ENCODE measurements around the gene ENOPH1. TPM values are rescaled to one million over a fixed set of nuclear protein-coding genes. Genes with fewer than 3 reads are reported as not detected.

Gene ENOPH1
- total and polyA plus RNA-seq, 2 of the 13 experiments (the other 11 are each of a cell fraction or from before 2014, with no cell fraction given): 15.5 to 64.3 TPM

DNA sequence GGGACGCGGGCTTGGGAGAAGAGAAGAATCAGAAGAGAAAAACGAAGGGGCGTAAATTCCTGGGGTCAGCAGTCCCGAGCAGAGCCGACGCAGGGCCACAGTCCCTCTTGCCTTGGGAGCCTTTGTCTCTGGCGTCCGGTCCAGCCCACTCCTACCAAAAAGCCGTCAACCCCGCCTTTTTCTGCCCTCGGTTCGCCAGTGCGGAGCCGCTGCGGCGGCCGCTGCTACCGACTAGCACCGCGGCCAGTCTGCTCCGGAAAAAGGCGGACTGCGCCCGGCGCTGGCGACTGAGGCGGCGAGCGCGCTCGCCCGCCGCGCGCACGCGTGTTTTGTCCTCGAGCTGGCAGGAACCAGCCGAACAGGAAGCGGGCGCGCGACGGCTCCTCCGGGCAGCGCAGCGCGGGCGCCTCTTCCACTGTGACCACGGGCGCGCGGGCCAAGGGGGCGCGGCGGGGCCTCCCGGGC, 630 bp upstream of the ENOPH1 start:
- H3K9ac ChIP-seq (ENCODE audit: insufficient read depth, low read depth, low read length): peak overlapping the region; percentile 99
- peaks cover 47% of the 10 kb centered on the region for H4K20me1 ChIP-seq (ENCODE audit: insufficient read depth, low read length)
- no TSS peak for BruUV-seq (replicated peaks)
- no peaks in the 10 kb centered on the region; a peak in 1 of 5 replicates for H3K27me3 ChIP-seq (ENCODE audit: control insufficient read depth in 1 of 2, insufficient read depth in 2 of 2, low read length in 2 of 2)
- peaks cover 4 to 33% of the 10 kb centered on the region in 2 experiments; a peak in 4 of 5 replicates for H3K36me3 ChIP-seq (replicated peaks in 1 of 2; ENCODE audit: control insufficient read depth in 1 of 2, insufficient read depth in 2 of 2, low read length in 2 of 2)
- H3K27ac ChIP-seq (ENCODE audit: extremely low read length, insufficient read depth, low read length): peak overlapping the region; percentile 100
- in situ Hi-C loops (cut with HindIII; ENCODE audit: extremely low pct_ligation_motif_present, low pct_unique_long_range_greater_than_20kb): no loop called here
- peak overlapping the region; percentile 68 to 79 (median 76); a peak in 5 of 6 replicates for H3K4me3 ChIP-seq (replicated peaks in 1 of 3; ENCODE audit: insufficient read depth in 1 of 3, low read depth in 2 of 3, low read length in 3 of 3)
- no peaks in the 10 kb centered on the region for H3K9me3 ChIP-seq (ENCODE audit: low read length)
- H2AFZ ChIP-seq (ENCODE audit: low read length): no peak overlapping the region
- peak overlapping the region; percentile 94 for H3K4me2 ChIP-seq (ENCODE audit: low read depth, low read length)
- peak; percentile 11 for ATAC-seq
- ChIA-PET POLR2A (interaction anchor here (0.6 to 3.4 kb wide), 20 partner anchors 9 to 605 kb away, joined by 3 to 52 read pairs (median 4); partner anchors contain the start of genes COPS4, HNRNPD and THAP9), CTCF (ENCODE audit: low intra/inter-chr PET ratio, low total read pairs) (no interaction called here)
- no peak for DNase-seq (ENCODE audit: low spot score)
- intact Hi-C loops (cut with micrococcal nuclease; ENCODE audit: unreplicated experiment): loop anchor here (1.0 to 10.0 kb wide), 2 partner anchors 55 to 145 kb away; no protein-coding TSS in a partner anchor
- peaks cover 57% of the 10 kb centered on the region for H3K4me1 ChIP-seq (ENCODE audit: insufficient read depth, low read length)
- no peak for FAIRE-seq
- H3K79me2 ChIP-seq (ENCODE audit: insufficient read depth, low read length): peaks cover 79% of the 10 kb centered on the region
- WGBS (ENCODE audit: low lambda C conversion rate): 2% methylated on average over 11 of the region's 58 CpGs
- TF ChIP-seq SRSF4 (IDR thresholded peaks at IDR 0.05; ENCODE audit: low read depth, low read length, poor library complexity, severe bottlenecking): peak; percentile 28
- TF ChIP-seq RBFOX2 (IDR thresholded peaks at IDR 0.05; ENCODE audit: low read depth, low read length): peak; percentile 74
- TF ChIP-seq ZMYM4 (CRISPR knock-in tag; IDR thresholded peaks at IDR 0.05): no peak
- TF ChIP-seq POLR2AphosphoS2 (IDR thresholded peaks at IDR 0.05; ENCODE audit: low read depth, low read length): no peak
- TF ChIP-seq ZNF224 (CRISPR knock-in tag; IDR thresholded peaks at IDR 0.05): 0 out of 2 replicates have a peak, but pooled peaks have one; percentile 10
- 0 out of 2 replicates have a peak, but pooled peaks have one; percentile 13 for TF ChIP-seq ZFP37 (CRISPR knock-in tag; IDR thresholded peaks at IDR 0.05; ENCODE audit: borderline replicate concordance)
- TF ChIP-seq ZNF670 (CRISPR knock-in tag; IDR thresholded peaks at IDR 0.05; ENCODE audit: borderline replicate concordance): no peak
- TF ChIP-seq, protein P1, sequence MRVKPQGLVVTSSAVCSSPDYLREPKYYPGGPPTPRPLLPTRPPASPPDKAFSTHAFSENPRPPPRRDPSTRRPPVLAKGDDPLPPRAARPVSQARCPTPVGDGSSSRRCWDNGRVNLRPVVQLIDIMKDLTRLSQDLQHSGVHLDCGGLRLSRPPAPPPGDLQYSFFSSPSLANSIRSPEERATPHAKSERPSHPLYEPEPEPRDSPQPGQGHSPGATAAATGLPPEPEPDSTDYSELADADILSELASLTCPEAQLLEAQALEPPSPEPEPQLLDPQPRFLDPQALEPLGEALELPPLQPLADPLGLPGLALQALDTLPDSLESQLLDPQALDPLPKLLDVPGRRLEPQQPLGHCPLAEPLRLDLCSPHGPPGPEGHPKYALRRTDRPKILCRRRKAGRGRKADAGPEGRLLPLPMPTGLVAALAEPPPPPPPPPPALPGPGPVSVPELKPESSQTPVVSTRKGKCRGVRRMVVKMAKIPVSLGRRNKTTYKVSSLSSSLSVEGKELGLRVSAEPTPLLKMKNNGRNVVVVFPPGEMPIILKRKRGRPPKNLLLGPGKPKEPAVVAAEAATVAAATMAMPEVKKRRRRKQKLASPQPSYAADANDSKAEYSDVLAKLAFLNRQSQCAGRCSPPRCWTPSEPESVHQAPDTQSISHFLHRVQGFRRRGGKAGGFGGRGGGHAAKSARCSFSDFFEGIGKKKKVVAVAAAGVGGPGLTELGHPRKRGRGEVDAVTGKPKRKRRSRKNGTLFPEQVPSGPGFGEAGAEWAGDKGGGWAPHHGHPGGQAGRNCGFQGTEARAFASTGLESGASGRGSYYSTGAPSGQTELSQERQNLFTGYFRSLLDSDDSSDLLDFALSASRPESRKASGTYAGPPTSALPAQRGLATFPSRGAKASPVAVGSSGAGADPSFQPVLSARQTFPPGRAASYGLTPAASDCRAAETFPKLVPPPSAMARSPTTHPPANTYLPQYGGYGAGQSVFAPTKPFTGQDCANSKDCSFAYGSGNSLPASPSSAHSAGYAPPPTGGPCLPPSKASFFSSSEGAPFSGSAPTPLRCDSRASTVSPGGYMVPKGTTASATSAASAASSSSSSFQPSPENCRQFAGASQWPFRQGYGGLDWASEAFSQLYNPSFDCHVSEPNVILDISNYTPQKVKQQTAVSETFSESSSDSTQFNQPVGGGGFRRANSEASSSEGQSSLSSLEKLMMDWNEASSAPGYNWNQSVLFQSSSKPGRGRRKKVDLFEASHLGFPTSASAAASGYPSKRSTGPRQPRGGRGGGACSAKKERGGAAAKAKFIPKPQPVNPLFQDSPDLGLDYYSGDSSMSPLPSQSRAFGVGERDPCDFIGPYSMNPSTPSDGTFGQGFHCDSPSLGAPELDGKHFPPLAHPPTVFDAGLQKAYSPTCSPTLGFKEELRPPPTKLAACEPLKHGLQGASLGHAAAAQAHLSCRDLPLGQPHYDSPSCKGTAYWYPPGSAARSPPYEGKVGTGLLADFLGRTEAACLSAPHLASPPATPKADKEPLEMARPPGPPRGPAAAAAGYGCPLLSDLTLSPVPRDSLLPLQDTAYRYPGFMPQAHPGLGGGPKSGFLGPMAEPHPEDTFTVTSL (CRISPR knock-in tag; IDR thresholded peaks at IDR 0.05; ENCODE audit: borderline replicate concordance): no peak
- TF ChIP-seq ZSCAN21 (CRISPR knock-in tag; IDR thresholded peaks at IDR 0.05; ENCODE audit: borderline replicate concordance): no peak
- 0 out of 2 replicates have a peak, but pooled peaks have one; percentile 28 for TF ChIP-seq REXO4 (CRISPR knock-in tag; IDR thresholded peaks at IDR 0.05; ENCODE audit: borderline replicate concordance)
- peak; percentile 30; the same call in 1 of the 2 replicates for TF ChIP-seq RAD21 (CRISPR knock-in tag; IDR thresholded peaks at IDR 0.05)
- TF ChIP-seq CENPT (CRISPR knock-in tag; IDR thresholded peaks at IDR 0.05; ENCODE audit: low read depth): peak; percentile 24; the same call in 1 of the 2 replicates
- TF ChIP-seq TOE1 (CRISPR knock-in tag; IDR thresholded peaks at IDR 0.05): no peak
- 0 out of 2 replicates have a peak, but pooled peaks have one; percentile 22 for TF ChIP-seq ZNF468 (CRISPR knock-in tag; IDR thresholded peaks at IDR 0.05)
- TF ChIP-seq, protein P2, sequence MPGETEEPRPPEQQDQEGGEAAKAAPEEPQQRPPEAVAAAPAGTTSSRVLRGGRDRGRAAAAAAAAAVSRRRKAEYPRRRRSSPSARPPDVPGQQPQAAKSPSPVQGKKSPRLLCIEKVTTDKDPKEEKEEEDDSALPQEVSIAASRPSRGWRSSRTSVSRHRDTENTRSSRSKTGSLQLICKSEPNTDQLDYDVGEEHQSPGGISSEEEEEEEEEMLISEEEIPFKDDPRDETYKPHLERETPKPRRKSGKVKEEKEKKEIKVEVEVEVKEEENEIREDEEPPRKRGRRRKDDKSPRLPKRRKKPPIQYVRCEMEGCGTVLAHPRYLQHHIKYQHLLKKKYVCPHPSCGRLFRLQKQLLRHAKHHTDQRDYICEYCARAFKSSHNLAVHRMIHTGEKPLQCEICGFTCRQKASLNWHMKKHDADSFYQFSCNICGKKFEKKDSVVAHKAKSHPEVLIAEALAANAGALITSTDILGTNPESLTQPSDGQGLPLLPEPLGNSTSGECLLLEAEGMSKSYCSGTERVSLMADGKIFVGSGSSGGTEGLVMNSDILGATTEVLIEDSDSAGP (CRISPR knock-in tag; IDR thresholded peaks at IDR 0.05; ENCODE audit: borderline replicate concordance): peak; percentile 19; the same call in 1 of the 2 replicates
- TF ChIP-seq ZNF737 (CRISPR knock-in tag; IDR thresholded peaks at IDR 0.05; ENCODE audit: borderline replicate concordance): no peak
